T-helper 1 cell (primary cell): ENCODE measurements around the gene PRKG1.
A peak's percentile ranks its signal among the peaks of the same experiment; 100 is the strongest.

Experiments
- DNase-seq, 5 donors: peaks; one replicate each; pipeline ENCODE4 v3.0.0-alpha.2; 2012 to 2020
- total RNA-seq, 4 donors: gene quantifications; one replicate each; lab custom pipeline; 2026; lab: John Stamatoyannopoulos, UW

PRKG1 gene
- 0 to 0.80 (median 0.15) reads per million in 4 donors for total RNA-seq

DNA sequence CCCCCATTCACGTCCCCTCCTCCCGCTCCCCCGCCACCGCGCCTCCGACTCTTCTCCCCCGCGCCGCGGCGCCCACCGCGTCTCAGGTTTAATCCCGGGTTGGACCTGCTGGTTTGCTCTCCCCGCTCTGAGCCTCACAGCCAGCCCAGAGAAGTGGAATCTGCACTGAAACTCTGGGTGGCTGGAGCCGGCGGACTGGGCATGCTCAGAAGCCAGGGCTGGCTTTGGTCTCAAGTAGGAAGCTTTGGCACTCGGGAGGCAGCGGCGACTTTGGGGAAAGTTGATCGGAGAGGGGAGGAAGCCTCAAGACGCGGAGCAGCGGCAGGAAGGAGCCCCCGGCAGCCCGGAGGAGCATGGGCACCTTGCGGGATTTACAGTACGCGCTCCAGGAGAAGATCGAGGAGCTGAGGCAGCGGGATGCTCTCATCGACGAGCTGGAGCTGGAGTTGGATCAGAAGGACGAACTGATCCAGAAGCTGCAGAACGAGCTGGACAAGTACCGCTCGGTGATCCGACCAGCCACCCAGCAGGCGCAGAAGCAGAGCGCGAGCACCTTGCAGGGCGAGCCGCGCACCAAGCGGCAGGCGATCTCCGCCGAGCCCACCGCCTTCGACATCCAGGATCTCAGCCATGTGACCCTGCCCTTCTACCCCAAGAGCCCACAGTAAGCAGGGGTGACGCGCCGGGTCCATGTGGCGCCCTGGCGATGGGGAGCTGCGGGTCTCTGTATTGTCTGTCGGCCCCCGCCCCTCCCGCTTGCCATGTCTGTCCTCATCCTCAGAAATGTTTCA is at the start of gene PRKG1:
Gene PRKG1 (plus strand): TSS at position 250 of the 791 bp plus-strand sequence.
- peak in 1 of 5 donors; percentile 10 for DNase-seq

DNA sequence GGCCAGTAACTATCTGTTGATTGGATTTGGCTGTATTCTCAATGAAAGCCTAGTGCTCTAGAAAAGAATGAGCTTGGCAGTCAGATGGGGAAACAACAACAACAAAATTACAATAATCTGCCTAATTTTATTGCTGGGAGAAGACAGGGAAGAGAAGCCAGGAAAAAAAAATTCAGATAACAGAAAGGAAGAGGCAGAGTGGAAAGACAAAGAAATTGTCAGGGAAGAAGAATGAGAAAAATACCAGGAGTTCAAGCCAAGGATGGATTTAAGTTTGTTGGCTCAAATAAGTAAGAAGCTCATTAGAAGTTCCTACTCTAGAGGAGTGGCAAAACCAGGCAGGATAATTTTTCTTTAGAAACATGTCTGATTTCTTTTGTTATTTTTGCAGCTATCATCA is 45.9 kb upstream of the PRKG1 start:
- DNase-seq = no peak

DNA sequence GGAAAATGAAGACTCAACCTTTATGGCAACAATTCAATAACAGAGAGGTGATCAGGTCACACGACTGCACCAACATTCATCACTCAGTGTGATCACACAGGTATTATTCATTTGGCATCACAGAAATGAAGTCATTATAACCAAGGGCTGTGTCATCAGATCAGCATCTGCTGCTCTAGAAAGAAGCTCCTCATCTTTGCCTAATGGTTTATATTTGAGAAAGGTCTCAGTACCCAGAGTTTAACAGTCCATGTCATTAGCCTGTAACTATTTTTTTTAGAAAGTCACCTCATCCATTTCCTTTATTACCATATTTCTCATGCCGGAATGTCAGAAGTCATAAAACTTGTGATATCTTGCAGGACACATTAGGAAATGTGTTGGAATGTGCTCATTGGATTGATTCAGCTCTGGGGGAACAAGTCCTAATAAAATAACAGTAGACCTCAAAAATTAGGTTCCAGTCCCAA is 45.1 kb upstream of the PRKG1 start:
- DNase-seq = no peak

DNA sequence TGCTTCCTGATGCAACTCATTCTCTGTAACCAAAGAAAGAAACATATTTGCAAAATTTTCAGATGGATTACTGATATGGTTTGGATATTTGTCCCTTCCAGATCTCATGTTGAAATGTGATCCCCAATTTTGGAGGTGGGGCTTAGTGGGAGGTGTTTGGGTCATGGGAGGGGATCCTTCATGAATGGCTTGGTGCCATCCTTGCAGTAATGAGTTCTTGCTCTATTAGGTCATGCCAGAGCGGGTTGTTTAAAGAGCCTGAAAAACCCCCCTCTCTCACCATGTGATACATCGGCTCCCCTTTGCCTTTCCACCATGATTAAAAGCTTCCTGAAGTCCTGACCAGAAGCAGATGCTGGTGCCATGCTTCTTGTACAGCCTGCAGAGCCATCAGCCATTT is 43.8 kb upstream of the PRKG1 start:
- DNase-seq = no peak

DNA sequence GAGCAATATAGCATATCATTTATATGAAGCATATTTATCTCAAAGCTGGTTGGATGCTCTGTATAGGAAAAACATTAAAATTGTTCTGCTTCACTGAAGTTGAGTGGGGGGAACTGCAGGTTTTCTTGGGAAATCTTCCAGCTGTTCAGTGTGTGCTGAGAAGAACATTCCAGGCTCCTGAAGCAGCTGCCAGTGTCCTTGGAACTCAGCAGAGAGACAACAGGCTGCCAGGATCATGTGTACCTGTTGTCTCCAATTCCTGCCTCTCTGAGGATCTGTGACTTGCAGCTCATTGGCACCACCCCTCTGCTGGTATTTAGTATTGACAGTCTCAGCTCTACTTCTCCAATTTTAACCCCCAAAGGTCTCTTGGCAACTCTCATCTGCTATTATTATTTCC is 42.3 kb upstream of the PRKG1 start:
- DNase-seq = no peak

DNA sequence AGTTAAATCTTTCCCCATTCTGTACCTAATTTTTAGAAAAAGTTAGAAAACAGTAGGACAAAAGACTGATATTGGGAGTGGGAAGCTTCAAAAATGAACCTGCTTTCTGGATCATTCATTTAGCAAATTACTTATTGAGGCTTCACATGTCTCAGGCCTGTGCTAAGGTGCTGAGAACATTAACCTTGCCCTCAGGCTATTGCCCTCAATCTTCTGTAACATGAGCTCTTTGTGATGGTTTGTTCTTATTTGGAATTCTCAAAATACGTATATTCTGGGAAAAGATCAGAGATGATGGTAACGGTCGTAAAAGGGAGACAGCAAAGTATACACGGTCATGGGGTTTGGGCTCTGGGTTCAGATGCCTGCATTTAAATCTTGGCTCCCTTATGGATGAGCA is 39.5 kb upstream of the PRKG1 start:
- DNase-seq = no peak

DNA sequence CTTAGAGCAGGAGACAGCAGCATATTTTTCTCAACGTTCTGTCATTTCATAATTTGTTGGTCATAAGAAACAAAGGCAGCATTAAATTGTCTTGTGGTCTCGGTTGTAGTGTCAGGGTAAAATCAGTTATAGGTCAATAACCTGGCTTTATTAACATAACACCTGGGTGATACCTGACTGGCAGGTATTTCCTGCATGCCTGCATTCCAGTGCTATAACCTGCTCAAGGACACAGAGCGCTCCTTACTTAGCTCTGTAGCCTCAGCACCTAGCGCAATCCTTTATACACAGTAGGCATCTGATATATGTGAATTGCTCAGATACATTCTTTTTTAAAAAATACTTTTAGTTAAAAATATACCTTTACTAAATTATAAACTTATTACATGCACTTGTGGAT is 38.9 kb upstream of the PRKG1 start:
- DNase-seq = no peak

DNA sequence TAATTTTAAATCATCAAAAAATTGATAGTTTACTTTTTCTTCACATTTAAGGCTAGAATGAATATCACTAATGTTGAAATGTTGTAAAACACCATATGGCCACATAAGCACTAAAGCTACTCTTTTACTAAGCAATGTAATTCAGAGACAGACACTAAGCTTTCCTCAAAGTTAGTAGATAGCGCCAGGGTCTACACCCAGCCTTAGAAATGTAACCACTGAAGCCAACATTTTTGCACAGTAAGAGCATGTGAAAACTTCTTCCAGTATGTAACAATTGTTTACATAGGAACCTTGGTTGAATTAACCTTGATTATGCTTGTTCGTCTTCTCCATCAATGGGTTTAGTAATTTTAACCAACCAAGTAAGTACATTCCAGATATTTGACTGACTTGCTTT is 28.4 kb upstream of the PRKG1 start:
- no peak for DNase-seq

DNA sequence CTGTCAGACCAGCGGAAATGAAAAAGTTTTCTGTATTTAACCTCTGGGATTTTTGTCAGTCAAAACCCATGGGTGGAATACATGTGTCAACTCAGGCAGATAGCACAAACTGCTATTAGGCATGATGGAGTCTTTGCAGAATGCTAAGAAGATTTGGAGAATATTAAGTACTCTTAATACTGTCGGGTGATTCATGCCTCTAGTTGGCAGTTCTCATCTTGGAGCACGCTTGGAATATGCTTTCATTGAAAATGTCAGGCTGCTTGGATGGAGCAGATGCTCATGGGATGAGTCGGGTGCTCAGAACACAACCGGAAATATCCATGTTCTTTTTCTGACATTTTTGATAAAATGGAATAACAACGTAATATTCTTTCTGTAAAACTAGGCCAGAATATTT is 27.6 kb upstream of the PRKG1 start:
- no peak for DNase-seq

DNA sequence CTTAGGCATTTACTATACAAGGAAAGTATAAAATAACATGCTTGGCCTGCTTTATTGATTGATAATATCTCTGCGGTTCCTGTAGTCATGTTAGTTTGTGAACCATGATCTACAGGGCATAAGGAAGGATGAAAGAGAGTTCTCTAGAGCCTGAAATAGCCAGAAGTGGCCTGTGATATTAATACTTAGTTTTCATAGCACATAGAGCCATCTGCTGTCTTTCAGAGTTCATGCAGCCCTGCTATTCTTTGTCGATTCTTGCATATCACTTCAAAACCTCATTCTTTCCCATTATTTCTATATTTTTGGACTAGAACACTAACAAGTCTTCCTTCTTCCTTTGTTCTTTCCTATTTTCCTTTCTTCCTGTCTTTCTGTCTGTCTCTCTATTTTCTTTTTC is 26.4 kb upstream of the PRKG1 start:
- DNase-seq = no peak

DNA sequence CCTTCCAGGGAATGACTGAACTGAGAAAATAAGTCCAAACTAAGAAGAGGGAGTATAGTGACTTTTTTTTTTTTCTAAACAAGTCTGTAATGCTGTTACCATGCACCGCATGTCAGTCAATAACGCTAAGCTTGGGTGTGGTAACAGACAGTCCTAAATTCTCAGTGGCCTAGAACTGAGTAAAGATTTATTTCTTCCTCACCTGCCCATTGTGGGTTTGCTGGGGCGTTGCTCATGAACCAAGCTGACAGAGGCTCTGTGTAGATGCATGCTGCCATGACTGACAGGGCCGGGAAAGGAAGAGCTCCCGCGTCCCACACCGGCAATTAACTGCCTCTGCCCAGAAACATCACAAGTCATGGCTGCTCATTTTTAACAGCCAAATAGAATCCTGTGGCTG is 25.5 kb upstream of the PRKG1 start:
- no peak for DNase-seq

DNA sequence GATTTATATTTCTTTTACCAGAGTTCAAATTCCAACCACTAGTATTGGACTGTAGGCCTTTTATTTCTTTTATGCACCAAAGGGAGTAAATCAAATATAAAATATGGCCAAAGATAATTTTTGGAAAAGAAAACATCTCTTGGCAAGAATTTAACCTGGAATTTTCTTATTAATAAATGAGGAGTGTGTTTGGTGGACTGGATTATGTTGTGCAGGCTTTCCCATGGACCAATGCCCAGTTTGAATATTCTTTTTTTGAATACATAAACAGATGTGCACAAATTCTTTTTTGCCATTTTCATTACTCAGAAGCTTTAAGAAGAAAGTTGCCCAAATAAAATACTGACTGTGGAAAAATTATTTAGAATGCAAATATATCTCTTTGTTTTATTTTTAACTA is 22.1 kb upstream of the PRKG1 start:
- DNase-seq = no peak

DNA sequence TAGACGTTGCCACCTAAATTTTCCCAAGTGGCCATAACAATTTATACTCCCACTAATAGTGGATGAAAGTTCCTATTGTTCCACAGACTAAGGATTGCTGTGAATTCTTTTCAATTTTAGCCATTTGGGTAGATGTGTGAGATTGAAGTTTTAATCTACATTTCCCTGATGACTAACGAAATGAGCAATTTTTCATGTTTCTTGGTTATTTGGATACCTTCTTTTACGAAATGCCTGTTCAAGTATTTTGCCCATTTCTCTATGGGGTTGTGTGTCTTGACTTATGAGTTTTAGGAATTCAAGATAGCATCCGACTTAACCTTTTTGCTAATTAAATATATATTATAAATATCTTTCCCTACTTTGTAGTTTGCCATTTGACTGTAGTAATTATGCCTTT is 16.4 kb upstream of the PRKG1 start:
- DNase-seq = no peak

DNA sequence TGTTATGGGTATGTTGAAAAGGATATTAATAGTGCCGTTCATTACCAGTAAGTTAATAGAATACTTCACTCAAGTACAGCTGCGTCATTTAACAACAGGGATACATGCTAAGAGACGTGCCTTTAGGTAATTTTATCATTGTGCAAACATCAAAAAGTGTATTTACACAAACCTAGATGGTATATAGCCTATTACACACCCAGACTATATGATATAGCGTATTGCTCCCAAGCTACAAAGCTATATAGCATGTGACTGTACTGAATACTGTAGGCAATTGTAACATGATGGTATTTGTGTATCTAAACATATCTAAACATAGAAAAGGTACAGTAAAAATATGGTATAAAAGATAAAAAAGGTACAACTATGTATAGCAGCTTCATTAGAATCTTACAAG is 11.1 kb upstream of the PRKG1 start:
- no peak for DNase-seq

DNA sequence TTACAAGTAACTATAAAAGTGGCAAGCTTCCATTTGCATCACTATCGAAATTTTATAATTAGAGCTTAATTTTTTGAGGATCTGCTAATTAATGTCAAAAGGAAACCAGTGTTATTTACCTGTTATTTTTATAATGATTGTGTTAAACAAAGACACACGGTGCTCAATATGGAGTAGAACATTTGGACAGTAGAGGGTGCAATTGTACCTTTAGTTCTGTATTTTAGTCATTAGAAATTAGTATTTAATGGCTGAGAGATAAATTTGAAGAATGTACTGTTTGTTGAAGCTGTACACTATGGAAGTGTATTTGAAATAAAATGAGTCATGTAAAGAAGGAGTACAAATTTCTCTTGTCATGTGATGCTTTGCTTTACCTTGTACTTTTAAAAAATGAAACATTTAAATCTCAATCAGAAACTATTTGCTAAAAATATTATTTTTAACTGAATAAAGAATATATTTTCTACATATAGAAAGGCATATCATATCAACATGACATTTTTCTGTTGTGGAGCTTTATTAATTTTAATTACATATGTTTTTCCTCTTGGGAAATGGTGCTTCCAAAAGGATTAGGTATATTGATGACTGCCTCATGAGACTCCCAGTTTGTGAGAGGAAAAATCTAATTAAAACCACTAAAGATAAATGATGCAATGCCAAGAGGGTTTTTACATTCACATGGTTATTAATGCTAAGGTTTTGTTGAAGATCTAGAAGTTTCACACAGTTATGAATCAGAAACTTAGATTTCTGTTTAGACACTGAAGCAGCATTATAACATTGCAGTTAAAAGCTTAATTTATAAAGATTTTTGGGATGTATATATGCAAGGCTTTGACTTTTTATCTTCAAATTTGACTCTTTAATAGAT is 10.4 kb upstream of the PRKG1 start:
- no peak for DNase-seq

DNA sequence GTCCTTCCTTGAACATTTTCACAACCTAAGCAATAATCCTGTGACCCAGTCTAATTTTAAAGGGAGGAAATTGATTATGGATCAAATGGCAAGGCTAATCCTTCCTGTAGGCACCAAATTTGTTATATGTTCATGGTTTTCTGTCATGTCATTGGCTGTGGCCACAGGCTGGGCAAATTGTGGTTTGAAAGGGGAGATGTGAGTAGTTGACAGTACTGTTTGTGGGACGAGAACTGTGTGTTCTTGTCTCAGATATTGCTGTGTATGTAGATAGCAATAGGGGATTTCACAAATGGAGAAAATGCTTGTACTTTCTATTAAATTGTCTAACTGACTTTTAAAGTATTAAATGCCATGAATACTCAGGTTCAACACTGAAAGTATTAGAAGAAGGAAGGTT is 8.1 kb upstream of the PRKG1 start:
- DNase-seq = no peak

DNA sequence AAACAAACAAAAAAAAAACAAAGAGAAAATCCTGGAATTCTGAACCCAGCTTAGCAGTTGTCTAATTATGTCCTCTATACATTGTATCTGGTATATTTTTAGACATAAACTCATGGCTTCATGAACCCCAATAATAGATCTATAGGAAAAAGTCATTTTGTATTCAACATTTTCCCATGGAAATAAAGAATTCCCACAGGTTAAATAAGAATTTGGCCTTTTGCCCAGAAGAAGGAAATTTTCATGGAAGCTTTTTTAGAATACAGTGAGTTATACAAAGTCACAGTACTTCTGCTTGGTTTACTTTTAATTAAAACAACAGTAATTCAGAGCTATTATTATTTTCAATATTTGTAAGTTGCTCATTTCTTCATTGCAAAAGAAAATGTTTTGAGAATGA is 2.1 kb upstream of the PRKG1 start:
- DNase-seq = no peak

DNA sequence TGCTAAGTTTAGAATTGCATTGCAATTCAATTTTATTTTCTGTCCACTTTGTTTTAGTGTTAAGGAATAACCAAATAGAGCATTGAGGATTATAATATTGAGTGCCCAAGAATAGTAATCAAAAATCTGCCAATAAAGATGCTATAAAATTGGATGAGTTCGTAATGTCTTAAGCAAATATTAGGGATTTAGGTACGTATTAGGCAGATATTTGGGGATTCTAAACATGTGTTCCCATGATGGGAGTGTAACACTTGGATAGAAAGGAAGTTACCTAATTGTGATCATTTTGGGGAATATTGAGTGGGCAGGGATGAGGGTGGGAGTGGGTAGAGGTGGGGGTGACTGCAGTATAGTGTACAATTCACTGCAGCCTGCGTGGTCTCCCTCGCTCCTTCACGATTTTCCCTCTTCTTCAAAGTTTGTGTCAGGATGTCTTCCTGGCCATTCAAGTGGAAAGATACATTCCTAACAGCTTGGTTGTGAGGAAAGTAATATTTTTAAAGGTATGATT is 1.3 kb upstream of the PRKG1 start:
- DNase-seq = no peak

DNA sequence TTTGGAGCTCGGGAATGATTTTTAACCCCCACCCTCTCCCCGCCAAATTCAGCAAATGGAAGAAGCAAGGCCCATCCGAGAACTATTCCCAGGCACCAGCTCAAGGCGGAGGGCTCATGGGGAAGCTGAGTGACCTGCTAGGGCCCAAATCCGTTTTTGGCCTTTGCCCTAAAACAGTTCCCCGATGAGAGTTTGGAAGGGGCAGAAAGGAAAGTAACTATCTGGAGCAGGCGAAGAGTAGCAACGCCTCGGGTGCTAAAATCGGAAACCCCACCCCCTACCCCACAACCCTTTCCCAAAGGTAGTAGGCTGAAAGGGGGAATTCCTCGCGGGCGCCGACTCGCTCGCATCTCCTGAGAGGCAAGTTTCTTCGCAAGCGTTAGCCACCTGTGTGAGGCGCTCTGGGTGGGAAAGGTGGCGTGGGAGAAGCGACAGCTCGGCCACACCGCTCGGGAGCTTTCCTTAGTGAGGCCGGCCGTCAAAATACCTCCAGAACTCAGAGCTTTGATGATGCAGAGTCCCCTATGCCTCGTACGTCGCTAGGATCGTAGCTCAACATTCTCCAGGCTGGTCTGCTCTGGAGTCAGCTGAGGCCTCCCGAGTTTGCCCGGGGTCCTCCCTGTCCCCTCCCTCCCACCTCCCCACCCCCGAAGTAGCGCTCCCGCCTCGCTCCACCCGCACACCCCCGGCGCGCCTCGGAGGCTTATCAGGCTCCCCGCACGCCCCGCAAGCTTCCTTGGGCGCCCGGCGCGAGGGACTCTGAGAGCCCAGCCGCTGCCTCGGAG is 642 bp upstream of the PRKG1 start:
- DNase-seq = no peak

DNA sequence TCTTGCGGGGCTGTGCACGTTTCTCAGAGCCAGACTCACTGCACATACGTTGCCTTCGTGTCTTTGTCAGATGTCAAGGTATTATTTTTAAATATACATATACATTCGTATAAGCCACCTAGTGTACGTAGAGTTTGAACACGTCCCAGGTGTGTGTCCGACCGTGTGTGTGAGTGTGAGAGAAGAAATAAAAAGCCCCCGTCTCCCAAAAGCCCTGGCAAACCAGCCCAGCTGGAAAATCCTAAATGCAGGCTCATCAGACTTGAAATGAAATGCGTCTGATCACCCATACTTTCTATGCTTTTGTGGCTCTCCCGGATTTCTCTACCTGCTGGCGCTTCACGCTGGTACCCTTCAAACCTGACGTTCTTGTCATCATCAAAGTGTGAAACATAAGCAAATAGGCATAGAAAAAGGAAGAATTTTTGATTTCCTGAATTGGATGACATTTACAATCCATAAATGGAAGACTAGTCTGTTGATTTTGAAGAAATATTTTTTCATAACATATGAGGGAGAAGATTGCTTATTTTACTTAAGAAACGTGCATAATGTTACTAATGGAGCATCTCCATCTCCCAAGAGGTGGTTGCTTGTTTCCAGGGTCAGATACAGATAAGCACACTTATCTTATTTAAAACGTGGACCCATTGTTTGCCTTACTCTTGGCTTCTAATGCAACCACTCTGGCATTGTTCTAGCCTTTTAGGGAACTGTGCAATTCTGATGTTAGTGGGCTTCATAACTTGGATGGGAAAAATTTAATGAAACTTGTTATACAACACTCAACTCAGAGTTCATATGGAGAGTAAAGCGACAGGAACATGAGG is 971 bp downstream of the PRKG1 start:
- DNase-seq = no peak

DNA sequence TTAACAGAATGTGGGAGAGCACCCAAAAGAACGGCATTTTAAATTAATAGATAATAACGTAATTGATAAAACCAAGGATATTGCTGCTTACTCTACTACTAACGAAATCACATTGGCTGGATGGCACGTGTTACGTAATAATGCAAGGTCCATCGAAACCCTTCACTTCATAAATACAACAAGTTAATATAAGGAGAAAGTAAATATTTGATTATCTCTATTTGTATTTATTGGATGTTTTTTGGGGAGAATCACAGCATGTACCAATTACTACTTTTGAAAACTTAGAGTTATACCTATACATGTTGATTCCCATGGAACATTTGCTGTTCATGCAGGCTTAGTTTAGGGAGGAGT is 1.6 kb downstream of the PRKG1 start:
- DNase-seq = no peak

DNA sequence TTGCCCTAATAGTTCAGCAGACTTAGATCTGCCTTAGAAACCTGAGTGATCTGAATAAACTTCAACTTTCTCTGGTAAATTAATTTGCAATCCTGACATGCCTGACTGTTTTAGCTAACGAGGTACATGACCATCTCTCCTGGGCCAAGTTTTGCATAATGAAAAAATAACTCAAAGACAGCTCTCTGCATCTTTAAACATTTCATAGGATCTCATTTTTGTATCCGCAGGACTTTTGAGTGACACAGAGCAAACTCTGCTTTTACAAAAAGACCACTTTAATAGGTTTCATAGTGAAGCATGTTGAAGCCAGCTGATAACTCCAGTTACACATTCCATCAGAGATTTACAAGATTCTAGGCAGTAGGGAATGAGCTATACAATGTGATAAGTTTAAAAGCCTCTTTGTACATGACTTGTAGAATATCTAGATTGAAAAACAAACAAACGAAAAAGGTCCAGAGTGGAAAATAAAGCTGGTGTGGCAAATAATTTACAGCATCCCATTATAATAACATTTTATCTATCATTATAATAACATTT is 2.1 kb downstream of the PRKG1 start:
- DNase-seq = no peak
